Measurements from ENCODE around the gene LRRC8D. TPM values are rescaled to one million over a fixed set of nuclear protein-coding genes. Genes with fewer than 3 reads are reported as not detected.

LRRC8D gene
- total RNA-seq, 1 experiment from 2014 or later: 37.2 TPM

GRCh38 chr1:89800718-89801117 is 20.1 kb upstream of the LRRC8D start:
- TF ChIP-seq CTCF (conservative IDR thresholded peaks at IDR 0.05): no peak
- H2BK5ac ChIP-seq (ENCODE audit: insufficient read length, low read length): no peak overlapping the region
- Mint-ChIP-seq H3K4me3 (no peak overlapping the region), H3K27me3 (ENCODE audit: low read depth) (peaks cover 4% of the 10 kb centered on the region), H3K4me1 (peaks cover 16 to 18% of the 10 kb centered on the region in 2 experiments), H3K27ac (no peak overlapping the region), H3K9me3 (peaks cover 3% of the 10 kb centered on the region in 2 experiments; a peak in 2 of 5 replicates), H3K36me3 (ENCODE audit: insufficient read depth in 1 of 3, low read depth in 3 of 3) (no peaks in the 10 kb centered on the region; a peak in 1 of 7 replicates)
- H2AFZ ChIP-seq (ENCODE audit: low read length): no peak overlapping the region
- H2BK20ac ChIP-seq (ENCODE audit: low read depth, low read length, poor library complexity, severe bottlenecking): no peak overlapping the region
- no peak overlapping the region for H3T11ph ChIP-seq (ENCODE audit: low read length)
- no peak for DNase-seq
- H4K5ac ChIP-seq (ENCODE audit: insufficient read length, low read depth, low read length): no peak overlapping the region
- no peak overlapping the region for H4K8ac ChIP-seq (replicated peaks; ENCODE audit: insufficient read length, low read depth, low read length)
- no peak overlapping the region for H3K4me2 ChIP-seq (ENCODE audit: insufficient read depth, insufficient read length, low read length)
- no peak overlapping the region for H3K4ac ChIP-seq (ENCODE audit: low read depth, low read length)
- no peaks in the 10 kb centered on the region for H3K9me3 ChIP-seq (ENCODE audit: control insufficient read depth, low read depth, low read length)
- H4K20me1 ChIP-seq (ENCODE audit: control insufficient read depth, insufficient read depth, insufficient read length): no peaks in the 10 kb centered on the region
- H2AK5ac ChIP-seq (ENCODE audit: insufficient read length, low read length): no peak overlapping the region
- no peak overlapping the region for H2BK120ac ChIP-seq (ENCODE audit: low read depth, low read length, poor library complexity, severe bottlenecking)
- H3K27me3 ChIP-seq (ENCODE audit: insufficient read depth, low read length): no peaks in the 10 kb centered on the region
- H3K14ac ChIP-seq (ENCODE audit: insufficient read depth, low read length): no peak overlapping the region
- H3K79me2 ChIP-seq (ENCODE audit: insufficient read depth, low read length): no peaks in the 10 kb centered on the region
- H3K79me1 ChIP-seq (ENCODE audit: insufficient read depth, low read depth, low read length, poor library complexity, severe bottlenecking): no peaks in the 10 kb centered on the region
- WGBS (ENCODE audit: extremely low coverage, insufficient read length, low lambda C conversion rate): no CpG with 5 or more reads among the region's 7 CpGs
- H3K9ac ChIP-seq (ENCODE audit: extremely low read depth, insufficient read length, low read length): no peak overlapping the region
- H3K18ac ChIP-seq (ENCODE audit: insufficient read length, low read depth, low read length): no peak overlapping the region
- H2BK12ac ChIP-seq (ENCODE audit: insufficient read length, low read depth, low read length): no peak overlapping the region
- H3K23me2 ChIP-seq (ENCODE audit: insufficient read length, low read depth, low read length, poor library complexity, severe bottlenecking): no peaks in the 10 kb centered on the region
- H3K23ac ChIP-seq (ENCODE audit: insufficient read length, low read depth, low read length): no peak overlapping the region
- no peak overlapping the region for H4K91ac ChIP-seq (ENCODE audit: insufficient read length, low read depth, low read length)
- no peak overlapping the region for H3K27ac ChIP-seq (ENCODE audit: insufficient read length, low read depth, low read length)
- H3K56ac ChIP-seq (ENCODE audit: insufficient read length, low read depth, low read length): no peak overlapping the region
- H2BK15ac ChIP-seq (ENCODE audit: low read depth, low read length): no peak overlapping the region
- H3K4me1 ChIP-seq (ENCODE audit: insufficient read depth, low read length): no peaks in the 10 kb centered on the region; the same call in 1 of the 2 replicates

Measured in H9 (cell line).